Bronchial epithelial cell (primary cell): ENCODE measurements around the gene SLC27A3. TPM values are rescaled to one million over a fixed set of nuclear protein-coding genes. Genes with fewer than 3 reads are reported as not detected.

ENCODE experiments used
- DNase-seq: peaks from one replicate; pipeline ENCODE4 v3.0.0-alpha.2; 2010; ENCODE audit warnings: low read depth
- FAIRE-seq: peaks from 2 replicates; lab custom pipeline; 2011; peaks lifted over from hg19 to GRCh38; lab: Jason Lieb, UNC
- H3K27me3 ChIP-seq: 2 replicates; pipeline ENCODE4 v1.5.1; 2011; ENCODE audit warnings: low read length; ENCODE audit not compliant: control insufficient read depth, insufficient read depth
- H3K36me3 ChIP-seq: 2 replicates; pipeline ENCODE4 v1.5.1; 2011; ENCODE audit warnings: low read length; ENCODE audit not compliant: control insufficient read depth, insufficient read depth
- H3K4me3 ChIP-seq: 2 replicates; pipeline ENCODE4 v1.5.1; 2011; ENCODE audit warnings: mild to moderate bottlenecking, low read depth, low read length, control low read depth
- CTCF ChIP-seq: IDR thresholded peaks from 2 replicates; pipeline ENCODE4 v1.5.1; 2011; ENCODE audit warnings: mild to moderate bottlenecking, moderate library complexity, low read length, control low read depth, inconsistent platforms; ENCODE audit not compliant: insufficient read depth, severe bottlenecking
- total RNA-seq: library from RNA; depleted of rRNA; stranded (reverse); fragments of >200 nt; gene quantifications from 2 replicates; pipeline ENCODE4 v1.2.1, GENCODE V29; 2014

Gene SLC27A3
- total RNA-seq, 1 donor from 2014 or later, result 7.4 TPM

DNA sequence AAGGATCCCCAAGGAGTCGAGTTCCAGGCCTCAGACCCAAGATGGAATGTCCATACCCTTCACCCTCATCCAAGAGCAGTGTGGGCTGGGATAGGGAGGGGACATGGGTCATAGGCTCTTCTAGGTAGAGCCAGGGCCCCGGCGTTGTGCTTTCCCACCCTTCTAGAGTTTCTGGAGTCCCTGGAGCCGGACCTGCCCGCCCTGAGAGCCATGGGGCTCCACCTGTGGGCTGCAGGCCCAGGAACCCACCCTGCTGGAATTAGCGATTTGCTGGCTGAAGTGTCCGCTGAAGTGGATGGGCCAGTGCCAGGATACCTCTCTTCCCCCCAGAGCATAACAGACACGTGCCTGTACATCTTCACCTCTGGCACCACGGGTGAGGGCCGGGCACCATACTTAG is 1.1 kb downstream of the SLC27A3 start:
- H3K36me3 ChIP-seq, result peaks cover 5% of the 10 kb centered on the region
- DNase-seq (no peak), FAIRE-seq (no peak)
- no peaks in the 10 kb centered on the region for H3K27me3 ChIP-seq
- TF ChIP-seq CTCF, result no peak
- H3K4me3 ChIP-seq, result peak overlapping the region; percentile 63

- FAIRE-seq (no peak), DNase-seq (no peak)
- no peak overlapping the region for H3K4me3 ChIP-seq
- H3K27me3 ChIP-seq, result no peaks in the 10 kb centered on the region
- no peak for TF ChIP-seq CTCF
- peaks cover 2% of the 10 kb centered on the region for H3K36me3 ChIP-seq
Measured at GRCh38 chr1:153776845-153777370, 1.7 kb downstream of the SLC27A3 start.

- no peak for DNase-seq
- FAIRE-seq, result no peak
- no peaks in the 10 kb centered on the region for H3K27me3 ChIP-seq
- no peak overlapping the region for H3K4me3 ChIP-seq
- no peaks in the 10 kb centered on the region for H3K36me3 ChIP-seq
- TF ChIP-seq CTCF, result no peak
Measured at GRCh38 chr1:153777648-153778047, 2.4 kb downstream of the SLC27A3 start.

DNA sequence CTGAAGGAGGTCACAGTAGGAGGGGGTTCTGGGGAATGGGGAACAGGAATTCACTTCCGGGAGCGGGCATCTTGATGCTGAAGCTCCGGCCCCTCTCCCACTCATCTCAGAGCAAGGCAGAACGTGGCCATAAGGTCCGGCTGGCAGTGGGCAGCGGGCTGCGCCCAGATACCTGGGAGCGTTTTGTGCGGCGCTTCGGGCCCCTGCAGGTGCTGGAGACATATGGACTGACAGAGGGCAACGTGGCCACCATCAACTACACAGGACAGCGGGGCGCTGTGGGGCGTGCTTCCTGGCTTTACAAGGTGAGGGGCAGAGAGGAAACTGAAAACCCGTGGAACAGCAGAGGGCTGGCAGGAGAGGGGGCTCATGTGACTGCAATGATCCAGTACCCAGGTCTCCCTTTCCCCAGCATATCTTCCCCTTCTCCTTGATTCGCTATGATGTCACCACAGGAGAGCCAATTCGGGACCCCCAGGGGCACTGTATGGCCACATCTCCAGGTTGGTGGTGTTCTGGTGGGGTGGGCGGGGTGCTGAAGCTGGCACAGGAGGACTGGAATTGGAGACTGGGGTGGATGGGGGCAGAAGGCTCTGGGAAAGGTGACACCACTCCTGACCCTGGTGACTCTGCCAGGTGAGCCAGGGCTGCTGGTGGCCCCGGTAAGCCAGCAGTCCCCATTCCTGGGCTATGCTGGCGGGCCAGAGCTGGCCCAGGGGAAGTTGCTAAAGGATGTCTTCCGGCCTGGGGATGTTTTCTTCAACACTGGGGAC is 3.0 kb downstream of the SLC27A3 start:
- FAIRE-seq, result no peak
- Histone ChIP-seq H3K4me3 (no peak overlapping the region), H3K27me3 (no peaks in the 10 kb centered on the region), H3K36me3 (no peaks in the 10 kb centered on the region)
- no peak for TF ChIP-seq CTCF
- no peak for DNase-seq

GRCh38 chr1:153778824-153779519 is 3.8 kb downstream of the SLC27A3 start:
- TF ChIP-seq CTCF, result no peak
- Histone ChIP-seq H3K27me3 (no peaks in the 10 kb centered on the region), H3K4me3 (no peak overlapping the region), H3K36me3 (no peaks in the 10 kb centered on the region)
- FAIRE-seq (peak; percentile 62), DNase-seq (no peak)
